Ishikawa (cell line): ENCODE results near the gene MARS1.

ENCODE experiments used
- CEBPB ChIP-seq: IDR thresholded peaks from 2 replicates; pipeline ENCODE4 v1.6.1; 2012
- CREB1 ChIP-seq: IDR thresholded peaks from 2 replicates; pipeline ENCODE4 v1.6.1; 2012; ENCODE audit warnings: low read depth
- EGR1 ChIP-seq: IDR thresholded peaks from 2 replicates; pipeline ENCODE4 v1.6.1; 2012
- EP300 ChIP-seq: IDR thresholded peaks from 2 replicates; pipeline ENCODE4 v1.6.1; 2012; ENCODE audit warnings: borderline replicate concordance
- RAD21 ChIP-seq: IDR thresholded peaks from 2 replicates; pipeline ENCODE4 v1.6.1; 2012; ENCODE audit warnings: low read depth
- TEAD4 ChIP-seq: IDR thresholded peaks from 2 replicates; pipeline ENCODE4 v1.6.1; 2012
- YY1 ChIP-seq: IDR thresholded peaks from 2 replicates; pipeline ENCODE4 v1.6.1; 2012; ENCODE audit warnings: low read depth

- TF ChIP-seq EP300 (no peak), EGR1 (no peak), TEAD4 (no peak), RAD21 (no peak), YY1 (no peak), CEBPB (no peak), CREB1 (no peak)
These were observed 53.8 kb downstream of the MARS1 start for GRCh38 chr12:57541717-57542116.
